RWPE2 (cell line): ENCODE results near the gene ROBO3.
A peak's percentile ranks its signal among the peaks of the same experiment; 100 is the strongest.

Source experiments
- ATAC-seq: fragments of 200-7000 bp; cut with Tn5 transposase; 3 replicates; pipeline ENCODE4 v1.9.1; 2021; ENCODE audit warnings: low read depth
- DNase-seq: peaks from one replicate; pipeline ENCODE4 v3.0.0-alpha.2; 2020; ENCODE audit warnings: low spot score
- H3K27ac ChIP-seq: fragments of 450-650 bp; 2 replicates; pipeline ENCODE4 v1.5.1; 2017; ENCODE audit warnings: mild to moderate bottlenecking; ENCODE audit not compliant: poor library complexity, severe bottlenecking
- H3K27me3 ChIP-seq: fragments of 250-450 bp; sonication (Bioruptor Pico); 2 replicates; pipeline ENCODE4 v1.5.1; 2021; ENCODE audit warnings: mild to moderate bottlenecking, moderate library complexity; ENCODE audit not compliant: insufficient read depth, poor library complexity, severe bottlenecking
- H3K36me3 ChIP-seq: fragments of 250-450 bp; sonication (Bioruptor Pico); 2 replicates; pipeline ENCODE4 v1.5.1; 2020; ENCODE audit warnings: low read depth, mild to moderate bottlenecking, moderate library complexity
- H3K4me1 ChIP-seq: fragments of 250-450 bp; sonication (Bioruptor Pico); 2 replicates; pipeline ENCODE4 v1.5.1; 2021; ENCODE audit warnings: mild to moderate bottlenecking, moderate library complexity; ENCODE audit not compliant: insufficient read depth, poor library complexity, severe bottlenecking
- H3K4me3 ChIP-seq: fragments of 250-450 bp; sonication (Bioruptor Pico); 2 replicates; pipeline ENCODE4 v1.5.1; 2021; ENCODE audit warnings: mild to moderate bottlenecking, moderate library complexity; ENCODE audit not compliant: severe bottlenecking
- H3K9me3 ChIP-seq: fragments of 250-450 bp; sonication (Bioruptor Pico); 2 replicates; pipeline ENCODE4 v1.5.1; 2021; ENCODE audit warnings: mild to moderate bottlenecking, moderate library complexity; ENCODE audit not compliant: severe bottlenecking
- CTCF ChIP-seq: fragments of 450-650 bp; IDR thresholded peaks from one replicate; pipeline ENCODE4 v1.5.1; 2017; ENCODE audit warnings: mild to moderate bottlenecking, moderate library complexity; ENCODE audit not compliant: poor library complexity, severe bottlenecking

Gene ROBO3

GRCh38 chr11:124920356-124920755 is 55.1 kb downstream of the ROBO3 start:
- Histone ChIP-seq H3K36me3 (no peaks in the 10 kb centered on the region), H3K27me3 (no peaks in the 10 kb centered on the region), H3K4me3 (no peak overlapping the region), H3K27ac (no peak overlapping the region), H3K9me3 (no peaks in the 10 kb centered on the region), H3K4me1 (no peaks in the 10 kb centered on the region)
- DNase-seq (no peak), ATAC-seq (no peak)
- TF ChIP-seq CTCF = no peak

GRCh38 chr11:124920870-124921609 is 55.8 kb downstream of the ROBO3 start:
- H3K27ac ChIP-seq = no peak overlapping the region

GRCh38 chr11:124922831-124923230 is 57.6 kb downstream of the ROBO3 start:
- no peak overlapping the region for H3K4me3 ChIP-seq
- no peak for ATAC-seq
- H3K4me1 ChIP-seq = no peaks in the 10 kb centered on the region
- no peaks in the 10 kb centered on the region for H3K36me3 ChIP-seq
- no peak for TF ChIP-seq CTCF
- no peak overlapping the region for H3K27ac ChIP-seq
- no peaks in the 10 kb centered on the region for H3K27me3 ChIP-seq
- H3K9me3 ChIP-seq = no peaks in the 10 kb centered on the region
- DNase-seq = no peak

More at GRCh38 chr11:124920870-124921609, 55.8 kb downstream of the ROBO3 start:
- Histone ChIP-seq H3K36me3 (no peaks in the 10 kb centered on the region), H3K9me3 (no peaks in the 10 kb centered on the region), H3K4me3 (peak overlapping the region; percentile 16), H3K4me1 (no peaks in the 10 kb centered on the region), H3K27me3 (no peaks in the 10 kb centered on the region)
- ATAC-seq = peak; percentile 50; the same call in 2 of the 3 replicates
- DNase-seq = no peak
- TF ChIP-seq CTCF = peak; percentile 4

- Histone ChIP-seq H3K4me3 (no peak overlapping the region), H3K4me1 (no peaks in the 10 kb centered on the region), H3K36me3 (no peaks in the 10 kb centered on the region), H3K27me3 (no peaks in the 10 kb centered on the region), H3K9me3 (no peaks in the 10 kb centered on the region), H3K27ac (no peak overlapping the region)
- no peak for ATAC-seq
- no peak for DNase-seq
- TF ChIP-seq CTCF = no peak
These were observed 58.1 kb downstream of the ROBO3 start for GRCh38 chr11:124923296-124923695.
